Ovary (tissue), 3 donors: ENCODE measurements around the gene TOM1L2.

Experiments
- EP300 ChIP-seq: sonication (generic); formaldehyde crosslinking; IDR thresholded peaks from one replicate; pipeline ENCODE4 v1.6.1; 2017; ENCODE audit warnings: antibody characterized with exemption
- POLR2A ChIP-seq: fragments of 450-650 bp; IDR thresholded peaks from one replicate; pipeline ENCODE4 v1.6.1; 2017; ENCODE audit warnings: antibody characterized with exemption, mild to moderate bottlenecking, moderate library complexity
- TF ChIP-seq, protein P1 (sequence below), 3 donors: fragments of 450-650 bp in 2 of 3; fragments of 200-600 bp in 1 of 3; IDR thresholded peaks; one replicate each; pipeline versions ENCODE4 v1.5.1 to v1.8.0; 2016 to 2022; ENCODE audit warnings: antibody characterized with exemption in 3 of 3, mild to moderate bottlenecking in 1 of 3
- donor health status: DM: no; HTN: no; CAD: no.

DNA sequence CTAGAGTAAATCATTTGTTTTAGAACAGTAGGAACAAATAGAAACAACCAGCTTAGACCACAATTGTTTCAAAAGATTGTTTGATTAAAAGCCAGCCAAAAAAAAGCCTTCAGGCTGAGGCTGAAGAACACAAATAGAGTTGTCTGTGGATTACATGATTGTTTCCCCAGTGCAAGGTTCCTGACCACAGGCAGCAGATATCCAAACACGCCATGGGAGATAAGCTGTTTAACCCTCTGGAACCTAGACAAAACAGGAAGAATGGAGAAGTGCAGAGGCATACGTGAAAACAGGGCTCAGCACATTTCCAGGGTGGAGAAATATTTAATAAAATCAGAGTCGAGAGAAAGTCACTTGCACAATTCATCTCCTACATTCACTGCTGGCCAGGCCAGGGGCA, 45.8 kb upstream of the TOM1L2 start:
- TF ChIP-seq, protein P1, sequence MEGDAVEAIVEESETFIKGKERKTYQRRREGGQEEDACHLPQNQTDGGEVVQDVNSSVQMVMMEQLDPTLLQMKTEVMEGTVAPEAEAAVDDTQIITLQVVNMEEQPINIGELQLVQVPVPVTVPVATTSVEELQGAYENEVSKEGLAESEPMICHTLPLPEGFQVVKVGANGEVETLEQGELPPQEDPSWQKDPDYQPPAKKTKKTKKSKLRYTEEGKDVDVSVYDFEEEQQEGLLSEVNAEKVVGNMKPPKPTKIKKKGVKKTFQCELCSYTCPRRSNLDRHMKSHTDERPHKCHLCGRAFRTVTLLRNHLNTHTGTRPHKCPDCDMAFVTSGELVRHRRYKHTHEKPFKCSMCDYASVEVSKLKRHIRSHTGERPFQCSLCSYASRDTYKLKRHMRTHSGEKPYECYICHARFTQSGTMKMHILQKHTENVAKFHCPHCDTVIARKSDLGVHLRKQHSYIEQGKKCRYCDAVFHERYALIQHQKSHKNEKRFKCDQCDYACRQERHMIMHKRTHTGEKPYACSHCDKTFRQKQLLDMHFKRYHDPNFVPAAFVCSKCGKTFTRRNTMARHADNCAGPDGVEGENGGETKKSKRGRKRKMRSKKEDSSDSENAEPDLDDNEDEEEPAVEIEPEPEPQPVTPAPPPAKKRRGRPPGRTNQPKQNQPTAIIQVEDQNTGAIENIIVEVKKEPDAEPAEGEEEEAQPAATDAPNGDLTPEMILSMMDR (IDR thresholded peaks at IDR 0.05), result no peak
- no peak for TF ChIP-seq EP300
- TF ChIP-seq POLR2A, result no peak
